IPS DF 4.7 (cell line): ENCODE data around the gene TBC1D22A.
"Not testable (repeated sequence)": the region's sequence is repeated elsewhere in the genome, so short reads cannot be mapped to it uniquely, and the experiment has no call there.

Experiments used
- DNase-seq: peaks from one replicate; pipeline ENCODE4 v3.0.0-alpha.2; 2013; ENCODE audit warnings: low spot score; ENCODE audit errors: extremely low read depth

Gene TBC1D22A, protein sequence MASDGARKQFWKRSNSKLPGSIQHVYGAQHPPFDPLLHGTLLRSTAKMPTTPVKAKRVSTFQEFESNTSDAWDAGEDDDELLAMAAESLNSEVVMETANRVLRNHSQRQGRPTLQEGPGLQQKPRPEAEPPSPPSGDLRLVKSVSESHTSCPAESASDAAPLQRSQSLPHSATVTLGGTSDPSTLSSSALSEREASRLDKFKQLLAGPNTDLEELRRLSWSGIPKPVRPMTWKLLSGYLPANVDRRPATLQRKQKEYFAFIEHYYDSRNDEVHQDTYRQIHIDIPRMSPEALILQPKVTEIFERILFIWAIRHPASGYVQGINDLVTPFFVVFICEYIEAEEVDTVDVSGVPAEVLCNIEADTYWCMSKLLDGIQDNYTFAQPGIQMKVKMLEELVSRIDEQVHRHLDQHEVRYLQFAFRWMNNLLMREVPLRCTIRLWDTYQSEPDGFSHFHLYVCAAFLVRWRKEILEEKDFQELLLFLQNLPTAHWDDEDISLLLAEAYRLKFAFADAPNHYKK

DNA sequence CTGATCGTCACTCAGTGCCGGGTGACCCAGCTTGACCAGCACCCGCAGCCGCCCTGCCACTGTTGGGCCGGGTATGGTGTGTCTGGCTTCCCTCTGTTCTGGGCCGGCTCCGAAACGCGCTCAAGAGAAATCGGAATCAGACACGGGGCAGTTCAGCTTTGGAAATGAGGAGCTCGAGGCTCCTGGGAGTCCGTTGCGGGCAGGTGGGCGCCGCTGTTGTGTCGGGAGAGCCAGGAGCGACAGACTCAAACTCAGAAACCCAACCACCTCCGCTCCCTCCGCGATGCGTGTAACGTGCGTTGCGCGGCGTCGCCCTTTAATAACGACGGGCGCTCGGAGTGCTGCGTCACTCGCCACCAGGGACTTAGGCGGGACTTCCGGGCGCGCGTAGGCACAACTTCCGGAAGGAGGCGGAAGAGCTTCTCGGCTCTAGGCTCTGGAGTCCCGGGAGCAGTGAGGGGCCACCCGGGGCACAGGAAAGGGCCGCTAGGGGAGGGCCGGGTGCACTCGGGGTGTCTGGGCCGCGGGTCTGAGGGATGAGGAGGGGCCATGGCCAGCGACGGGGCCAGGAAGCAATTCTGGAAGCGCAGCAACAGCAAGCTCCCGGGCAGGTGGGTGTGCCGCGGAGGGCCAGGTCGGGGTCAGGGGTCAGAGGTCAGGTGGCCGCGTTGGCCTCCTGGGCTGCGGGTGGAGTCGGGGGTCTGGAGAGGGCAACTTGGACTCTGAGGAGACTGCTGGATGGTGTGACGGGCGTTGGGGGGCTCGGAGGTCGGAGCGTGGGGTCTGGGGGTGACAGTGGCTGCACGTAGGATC lies at the start of gene TBC1D22A:
Gene TBC1D22A, plus strand, starts transcription at position 413 of the 813 bp plus-strand sequence. Its CDS starts 137 bp downstream, at position 550.
- peak; percentile 53 for DNase-seq

DNA sequence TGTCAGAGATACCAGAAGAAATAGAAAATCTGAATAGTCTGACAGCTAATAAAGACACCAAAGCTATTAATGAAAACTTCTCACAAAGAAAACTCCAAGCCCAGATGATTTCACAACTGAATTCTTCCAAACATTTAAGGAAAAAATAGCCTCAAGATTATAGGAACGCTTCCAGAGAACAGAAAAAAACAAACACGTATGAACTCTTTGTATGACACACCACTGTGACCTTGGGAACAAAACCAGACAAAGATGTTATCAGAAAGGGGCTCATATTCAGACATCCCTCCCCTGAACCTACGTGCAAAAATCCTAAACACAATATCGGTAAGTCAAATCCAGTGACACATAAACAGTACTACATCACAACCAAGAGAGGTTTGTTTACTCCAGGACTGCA lies 47.9 kb upstream of the TBC1D22A start:
- DNase-seq = no peak

DNA sequence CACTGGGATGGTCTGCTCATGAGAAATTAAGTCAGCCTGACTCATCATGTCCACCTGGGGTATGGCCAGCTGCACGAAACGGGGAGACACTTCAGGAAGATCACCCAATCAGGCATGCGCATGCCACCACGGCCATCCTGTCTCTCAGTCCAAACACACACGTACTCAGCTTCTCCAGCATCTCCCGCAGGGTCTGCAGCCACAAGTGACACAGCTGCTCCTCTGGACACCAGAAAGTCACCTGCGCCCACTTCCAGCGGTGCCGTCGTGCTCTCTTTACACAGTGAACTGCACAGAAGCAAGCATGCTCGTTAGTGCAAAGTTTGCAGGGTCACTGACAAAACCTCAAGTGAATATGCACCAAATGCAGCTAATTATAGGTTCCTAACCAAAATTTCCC lies 42.5 kb upstream of the TBC1D22A start:
- DNase-seq = no peak

DNA sequence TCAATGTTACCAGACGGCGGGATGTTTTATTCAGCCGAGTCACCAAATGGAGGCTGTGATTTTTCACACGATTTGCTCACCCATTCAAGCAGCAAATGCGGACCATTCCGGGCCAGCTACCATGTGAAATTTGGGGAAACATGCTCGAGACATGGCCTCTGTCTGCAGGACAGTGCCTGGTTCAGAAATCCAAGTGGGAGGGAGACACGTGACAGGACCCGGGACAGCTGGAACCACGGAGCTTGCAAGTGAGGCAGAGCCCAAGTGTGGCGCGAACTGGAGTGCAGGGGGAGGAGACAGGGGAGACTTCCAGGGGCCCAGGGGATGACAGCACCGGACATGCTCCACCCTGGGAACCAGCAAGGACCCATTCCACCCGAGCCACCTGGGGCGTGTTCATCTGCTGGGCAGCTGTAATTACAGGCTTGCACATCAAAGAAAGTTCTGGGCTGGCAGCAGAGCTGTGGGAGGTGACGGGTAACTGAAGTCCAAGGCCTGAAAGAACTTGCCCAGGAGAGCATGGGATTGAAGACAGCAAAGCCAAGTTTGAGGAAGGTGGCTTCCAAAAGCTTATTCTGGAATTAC lies 40.9 kb upstream of the TBC1D22A start:
- no peak for DNase-seq

DNA sequence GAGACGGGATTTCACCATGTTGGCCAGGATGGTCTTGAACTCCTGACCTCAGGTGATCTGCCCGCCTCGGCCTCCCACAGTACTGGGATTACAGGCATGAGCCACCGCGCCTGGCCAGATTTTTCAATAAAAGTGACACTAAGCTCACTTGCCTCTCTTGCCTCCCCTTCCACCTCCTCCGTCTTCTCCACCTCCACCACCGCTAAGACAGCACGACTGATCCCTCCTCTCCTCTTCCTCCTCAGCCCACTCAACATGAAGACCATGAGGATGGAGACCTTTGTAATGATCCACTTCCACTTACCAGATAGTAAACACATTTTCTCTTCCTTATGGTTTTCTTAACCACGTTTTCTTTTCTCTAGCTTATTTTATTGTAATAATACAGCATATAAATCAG lies 38.6 kb upstream of the TBC1D22A start:
- DNase-seq = no peak

DNA sequence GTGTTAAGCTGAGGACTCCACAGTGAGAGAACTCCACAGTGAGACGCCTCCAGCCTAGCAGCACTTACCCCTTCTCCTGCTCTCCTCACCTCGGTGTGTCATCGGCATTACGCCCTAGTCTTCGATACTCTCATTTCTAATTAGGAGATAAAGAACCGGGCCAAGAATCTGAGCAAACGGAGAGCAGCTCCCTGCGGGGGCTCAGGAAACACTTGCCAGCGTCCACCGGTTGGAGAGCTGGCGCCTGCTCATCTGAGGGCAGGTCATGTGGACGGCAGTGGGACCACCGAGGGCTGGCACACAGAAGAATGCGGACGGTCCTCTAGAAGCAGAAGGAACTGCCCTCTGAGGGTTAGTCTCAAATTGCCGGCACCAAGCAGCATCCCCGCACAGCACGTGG lies 37.4 kb upstream of the TBC1D22A start:
- no peak for DNase-seq

DNA sequence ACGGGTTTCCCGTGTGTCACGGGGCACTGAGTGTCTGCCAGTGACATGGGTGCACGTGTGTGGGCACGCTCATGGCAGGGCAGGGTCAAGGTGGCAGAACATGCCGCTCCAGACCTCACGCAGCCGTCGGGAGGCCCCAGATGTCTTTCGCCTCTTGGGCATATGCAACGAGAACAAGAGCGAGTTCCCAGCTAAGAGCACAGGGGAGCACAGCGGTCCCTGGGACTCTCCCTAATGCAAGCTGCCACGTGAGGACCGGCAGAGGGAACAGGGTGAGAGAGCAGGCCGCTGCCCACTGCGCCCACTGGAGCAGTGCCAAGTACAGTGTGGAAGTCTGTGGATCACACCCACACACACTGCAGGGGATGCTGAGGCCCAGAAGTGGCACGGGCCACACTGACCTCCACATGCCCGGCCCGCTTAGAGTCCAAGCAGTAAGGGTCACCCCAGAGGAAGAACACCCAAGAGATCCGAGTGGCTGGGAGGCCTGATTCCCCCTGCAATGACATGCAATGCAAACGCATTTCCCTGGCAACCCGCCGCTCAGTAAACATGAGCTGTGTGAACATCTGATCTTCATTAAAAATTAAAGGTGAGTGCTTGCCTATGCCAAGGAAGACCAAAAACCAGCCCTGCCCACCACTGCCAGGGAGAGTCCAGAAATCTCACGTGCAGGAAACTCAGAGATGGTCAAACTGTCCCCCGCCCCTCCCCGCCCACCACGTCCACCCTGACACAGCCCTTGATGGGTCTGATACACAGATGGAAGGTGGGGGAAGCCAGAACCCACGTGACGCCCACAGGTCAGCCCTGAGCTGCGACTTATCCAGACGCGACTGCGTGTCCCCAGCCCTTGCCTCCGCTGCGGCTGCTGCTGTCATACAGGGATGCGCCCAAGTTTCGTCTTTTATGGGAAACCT lies 36.1 kb upstream of the TBC1D22A start:
- DNase-seq = no peak

DNA sequence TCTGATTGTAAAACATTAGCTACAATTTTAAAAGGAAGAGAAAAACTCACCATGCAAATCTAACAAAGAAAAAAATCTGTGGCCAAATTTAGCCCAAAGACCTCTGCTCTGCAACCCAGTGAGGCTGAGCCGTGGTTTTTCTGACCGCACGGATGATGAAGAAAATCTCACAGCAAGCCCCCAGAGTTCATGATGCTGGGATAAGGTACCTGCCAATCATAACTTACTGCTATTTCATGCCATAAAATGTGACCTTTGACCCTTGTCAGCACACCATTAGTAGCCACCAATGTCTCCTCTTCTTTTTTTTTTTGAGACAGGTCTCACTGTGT lies 35.5 kb upstream of the TBC1D22A start:
- DNase-seq = no peak

DNA sequence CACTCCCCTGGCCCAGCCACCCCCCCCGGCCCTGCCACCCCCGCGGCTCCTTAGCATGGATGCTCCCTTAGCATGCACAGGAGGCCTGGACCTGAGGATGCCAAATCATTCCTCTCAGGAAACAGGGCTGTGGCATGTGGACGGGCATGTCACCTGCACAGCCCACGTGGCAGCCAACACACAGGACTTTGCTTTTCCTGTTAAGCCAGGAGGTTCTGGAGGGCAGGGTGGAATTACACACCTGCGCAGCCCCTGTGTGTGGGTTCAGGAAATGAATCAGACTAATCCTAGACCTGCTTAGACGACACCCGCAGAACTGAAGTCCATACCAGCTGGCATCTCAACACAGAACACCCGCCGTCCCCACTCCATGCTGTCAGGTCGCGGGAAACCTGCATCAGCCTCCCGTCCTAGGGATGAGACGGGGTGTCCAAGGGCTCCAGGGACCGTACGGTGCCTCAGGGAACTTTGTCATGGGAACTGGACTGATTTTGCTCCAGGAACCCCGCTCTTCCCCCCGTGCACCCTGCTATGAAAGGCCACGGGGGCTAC lies 34.6 kb upstream of the TBC1D22A start:
- no peak for DNase-seq

DNA sequence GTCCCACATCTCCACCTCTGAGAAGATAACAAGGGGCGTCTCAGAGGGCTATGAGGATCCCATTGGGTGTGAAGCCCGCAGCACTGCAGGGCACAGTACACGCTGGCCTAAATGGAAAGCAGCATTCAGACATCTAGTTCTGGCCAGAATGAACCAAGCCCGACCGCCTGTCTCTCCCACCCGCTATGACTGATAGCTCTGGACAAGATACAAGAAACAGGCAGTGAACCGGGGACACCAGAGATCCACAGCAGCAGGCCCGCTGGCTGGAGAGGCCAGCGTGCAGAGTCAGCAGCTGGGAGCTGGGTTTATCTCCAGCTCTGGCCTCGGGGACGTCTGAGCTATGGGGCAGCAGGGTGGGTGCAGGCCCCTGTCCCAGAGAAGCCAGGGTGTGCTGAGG lies 34.0 kb upstream of the TBC1D22A start:
- DNase-seq = no peak

DNA sequence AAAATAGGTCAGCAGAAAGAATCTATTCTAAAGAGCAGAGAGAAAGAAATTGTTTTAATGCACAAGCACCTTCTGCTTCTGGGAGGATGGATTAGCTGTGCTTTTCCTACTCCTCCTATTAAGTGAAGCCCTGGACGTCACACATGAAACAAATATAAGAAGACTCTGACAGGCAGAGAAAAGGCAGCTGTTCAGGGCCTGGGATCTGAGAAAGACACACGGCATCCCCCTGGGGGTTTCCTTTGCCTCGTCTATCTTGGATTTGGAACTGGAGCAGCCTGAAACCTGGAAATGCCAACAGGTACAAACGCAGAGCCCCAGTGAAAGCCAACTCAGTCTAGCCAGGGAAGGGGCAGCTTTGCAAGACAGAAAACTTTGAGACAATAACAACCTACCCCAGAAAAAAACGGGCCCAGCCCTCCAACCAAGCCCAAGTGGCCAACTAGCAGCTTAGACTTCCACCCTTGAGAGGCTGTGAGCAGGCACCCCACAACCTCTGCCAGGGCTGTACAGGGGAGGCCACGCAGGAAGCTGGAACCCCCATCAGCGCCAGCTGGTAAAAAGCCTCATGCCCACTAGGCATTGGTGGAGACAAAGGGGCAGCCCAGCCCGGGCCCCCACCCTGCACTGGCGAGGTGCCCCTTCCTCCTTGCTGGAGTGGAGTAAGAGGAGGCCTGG lies 31.7 kb upstream of the TBC1D22A start:
- no peak for DNase-seq

DNA sequence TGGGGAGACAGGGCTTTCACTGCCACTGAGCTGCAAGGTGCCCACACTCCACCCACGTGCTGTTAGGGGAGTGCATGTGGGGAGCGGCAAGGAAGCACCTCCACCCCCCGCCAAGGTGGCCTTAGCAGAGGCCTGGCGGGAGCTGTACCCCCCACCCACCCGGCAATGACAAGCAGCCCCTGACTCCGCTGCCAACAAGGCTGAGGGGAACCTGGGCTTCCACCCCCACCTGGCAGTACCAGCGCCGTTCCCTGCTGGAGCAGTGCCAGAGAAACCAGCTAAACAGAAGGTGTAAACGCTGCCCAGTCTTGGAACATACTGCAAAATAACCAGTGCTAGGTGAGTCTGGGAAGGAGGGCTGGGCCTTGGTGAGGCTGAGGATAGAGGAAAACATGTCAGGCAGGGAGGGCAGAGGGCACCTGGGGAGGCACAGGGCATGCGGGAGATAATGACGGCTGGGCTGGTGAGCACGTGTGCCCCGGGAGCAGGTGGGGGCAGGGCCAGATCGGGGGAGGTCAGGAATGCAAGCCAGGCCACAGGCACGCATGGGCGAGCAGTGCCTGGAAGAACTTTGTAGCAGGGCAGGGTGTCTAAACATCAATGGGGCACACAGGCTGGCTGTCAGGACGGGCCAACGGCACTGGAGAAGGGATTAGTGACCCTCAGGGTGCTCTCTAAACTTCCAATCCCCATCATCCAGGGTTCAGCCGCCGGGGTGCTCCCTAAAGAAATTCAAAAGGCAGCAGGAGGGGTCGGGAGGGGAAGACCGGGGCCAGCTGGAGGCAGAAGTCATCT lies 31.0 kb upstream of the TBC1D22A start:
- no peak for DNase-seq

DNA sequence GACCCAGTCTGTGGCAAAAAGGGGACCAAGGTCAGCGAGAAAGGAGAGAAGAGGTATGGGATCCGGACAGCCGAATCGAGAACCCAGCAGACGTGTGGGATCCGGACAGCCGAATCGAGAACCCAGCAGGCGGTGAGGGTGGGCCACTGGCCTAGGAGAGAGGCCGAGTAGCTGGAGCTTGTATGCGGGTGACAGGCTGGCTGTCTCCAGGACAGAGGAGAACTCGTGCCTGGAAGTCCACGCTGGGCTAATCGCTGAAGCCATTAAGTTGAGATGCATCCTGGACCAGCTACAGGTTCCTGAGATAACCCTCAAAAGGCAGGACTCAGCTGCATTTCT lies 30.4 kb upstream of the TBC1D22A start:
- DNase-seq = no peak

DNA sequence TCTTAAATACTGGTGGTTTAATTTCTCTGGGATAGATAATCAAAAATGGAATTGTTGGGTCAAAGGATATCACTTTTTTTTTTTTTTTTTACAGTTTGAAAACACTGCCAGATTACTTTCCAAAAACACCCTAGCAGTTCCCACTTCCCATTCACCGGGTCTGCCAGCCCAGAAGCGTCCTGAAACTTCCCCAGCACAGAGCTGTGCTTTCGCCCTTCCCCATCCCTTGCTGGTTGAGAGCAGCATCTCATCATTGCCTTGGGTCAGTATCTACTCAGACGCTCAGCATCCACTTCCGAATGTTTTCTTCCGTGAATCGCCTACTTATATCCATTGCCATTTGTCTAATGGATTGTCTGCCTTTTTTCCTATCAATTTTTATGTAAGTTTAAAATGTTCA lies 29.9 kb upstream of the TBC1D22A start:
- no peak for DNase-seq

DNA sequence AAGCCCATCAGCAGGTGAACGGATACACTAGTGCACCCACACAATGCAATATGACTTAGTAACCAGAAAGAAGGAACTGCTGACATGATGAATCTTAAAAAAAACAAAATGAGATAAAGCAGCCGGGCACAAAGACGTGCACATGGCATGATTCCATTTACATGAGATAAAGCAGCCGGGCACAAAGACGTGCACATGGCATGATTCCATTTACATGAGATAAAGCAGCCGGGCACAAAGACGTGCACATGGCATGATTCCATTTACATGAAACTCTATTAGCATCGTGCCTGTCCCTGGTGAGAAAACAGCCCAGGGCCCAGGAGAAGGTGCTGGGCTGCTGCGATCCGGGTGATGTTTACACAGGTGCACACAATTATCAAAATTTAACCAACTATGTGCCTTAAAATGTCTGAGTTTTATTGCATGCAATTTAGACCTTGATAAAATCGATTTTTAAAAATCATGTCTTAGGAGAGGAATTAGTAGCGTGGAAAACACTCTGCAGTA lies 28.2 kb upstream of the TBC1D22A start:
- not testable (repeated sequence) for DNase-seq

DNA sequence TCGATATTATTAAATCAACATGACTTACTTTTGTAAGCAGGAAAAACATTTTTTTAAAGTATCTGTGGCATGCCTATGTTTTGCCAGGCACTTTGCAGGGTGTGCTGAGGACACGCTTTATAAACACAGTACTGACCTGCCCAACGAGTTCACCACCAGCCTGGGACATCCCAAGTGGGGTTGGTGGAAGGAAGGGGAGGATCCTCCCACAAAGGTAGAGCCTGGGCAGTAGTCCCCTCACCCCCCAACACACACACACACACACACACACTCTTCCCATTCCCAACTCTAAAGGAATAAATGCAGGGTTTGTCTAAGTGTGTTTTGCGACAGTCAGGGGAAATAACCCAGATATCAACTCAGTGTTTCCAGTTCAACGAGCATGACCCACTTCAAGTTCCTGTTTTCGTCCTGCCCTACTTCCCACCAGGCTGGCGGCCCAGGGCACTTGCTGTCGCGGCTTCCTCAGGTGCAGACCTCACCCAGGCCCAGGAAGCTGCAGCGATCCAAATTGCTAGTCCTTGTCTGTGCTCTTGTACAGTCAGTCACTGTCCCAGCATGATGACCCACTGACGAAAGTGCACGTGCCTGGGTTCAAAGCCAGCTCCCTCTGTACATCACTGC lies 27.5 kb upstream of the TBC1D22A start:
- no peak for DNase-seq

DNA sequence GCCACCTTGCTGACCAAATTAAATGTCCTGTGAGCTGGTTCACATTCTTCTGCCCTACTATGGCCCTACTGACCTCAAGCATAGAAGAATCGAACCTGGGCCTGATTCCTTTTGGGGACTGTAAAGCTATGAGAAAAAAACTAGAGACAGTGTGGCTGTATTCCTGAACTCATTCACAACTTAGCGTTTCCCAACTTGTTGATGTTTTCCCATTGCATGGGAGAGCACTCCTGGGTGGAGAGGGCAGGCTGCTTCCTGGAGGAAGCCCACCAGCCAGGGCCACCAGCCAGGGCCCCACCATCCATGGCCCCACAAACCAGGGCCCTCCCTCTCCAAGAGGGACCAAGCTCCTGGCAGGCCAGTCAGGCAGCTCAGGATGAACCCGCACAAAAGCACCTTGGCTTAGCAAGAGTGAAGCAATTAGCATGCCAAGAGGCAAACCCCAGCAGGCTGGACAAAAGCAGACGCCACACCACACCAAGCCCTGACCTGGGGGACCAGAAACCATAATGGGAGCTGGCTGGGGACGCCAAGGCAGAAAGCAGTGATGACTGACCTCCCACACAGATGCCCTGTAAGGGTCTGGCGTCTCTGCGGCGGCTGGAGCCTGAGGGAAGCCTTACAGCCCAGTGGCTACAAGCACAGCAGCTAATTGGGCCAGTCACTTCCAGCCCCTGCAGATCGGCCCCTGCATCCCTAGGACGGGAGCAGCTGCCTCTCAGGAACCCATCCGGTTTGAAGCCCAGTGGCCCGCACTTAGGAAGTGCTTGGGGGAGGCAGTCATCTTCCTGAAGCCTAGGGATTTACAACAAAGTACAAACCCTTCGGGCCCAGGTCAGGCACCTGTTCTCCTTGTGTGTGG lies 26.5 kb upstream of the TBC1D22A start:
- DNase-seq = no peak

DNA sequence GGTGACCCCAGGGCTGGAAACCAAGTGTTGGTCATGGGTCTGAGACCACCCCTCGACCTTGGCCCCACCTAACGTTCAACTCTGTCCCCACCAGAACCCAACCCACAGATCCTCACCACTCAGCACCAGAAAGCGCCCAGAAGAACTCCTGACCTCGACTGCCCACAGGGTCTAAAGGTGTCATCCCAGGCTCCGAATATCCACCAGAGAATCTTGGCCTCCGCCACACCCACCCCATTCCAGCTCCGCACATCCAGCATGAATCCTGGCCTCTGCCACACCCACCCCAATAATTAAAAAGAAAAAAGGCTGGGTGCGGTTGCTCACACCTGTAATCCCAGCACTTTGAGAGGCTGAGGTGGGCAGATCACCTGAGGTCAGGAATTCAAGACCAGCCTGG lies 25.7 kb upstream of the TBC1D22A start:
- no peak for DNase-seq
